Measurements from ENCODE around the gene CFAP69. TPM values are rescaled to one million over a fixed set of nuclear protein-coding genes. Genes with fewer than 3 reads are reported as not detected.
"Not testable (repeated sequence)": the region's sequence is repeated elsewhere in the genome, so short reads cannot be mapped to it uniquely, and the experiment has no call there.

Gene CFAP69
- total RNA-seq, 1 donor from 2014 or later: 0.86 TPM

- no peaks in the 10 kb centered on the region for H3K9me3 Mint-ChIP-seq (ENCODE audit: unreplicated experiment)
- no peak overlapping the region for H3K4me3 Mint-ChIP-seq (ENCODE audit: unreplicated experiment)
- H3K27me3 Mint-ChIP-seq (ENCODE audit: unreplicated experiment): peaks cover 33% of the 10 kb centered on the region
- H3K36me3 Mint-ChIP-seq (ENCODE audit: unreplicated experiment): no peaks in the 10 kb centered on the region
- DNase-seq (ENCODE audit: extremely low spot score, unreplicated experiment): no peak
- H3K4me1 Mint-ChIP-seq (ENCODE audit: unreplicated experiment): peaks cover 2% of the 10 kb centered on the region
- H3K27ac Mint-ChIP-seq (ENCODE audit: unreplicated experiment): no peak overlapping the region
- TF ChIP-seq CTCF (IDR thresholded peaks at IDR 0.05): no peak
Observed at GRCh38 chr7:90334193-90334843, 89.3 kb downstream of the CFAP69 start.

- H3K9me3 Mint-ChIP-seq (ENCODE audit: unreplicated experiment); DNase-seq (ENCODE audit: extremely low spot score, unreplicated experiment); H3K36me3 Mint-ChIP-seq (ENCODE audit: unreplicated experiment); H3K4me3 Mint-ChIP-seq (ENCODE audit: unreplicated experiment); H3K27ac Mint-ChIP-seq (ENCODE audit: unreplicated experiment); H3K4me1 Mint-ChIP-seq (ENCODE audit: unreplicated experiment): not testable (repeated sequence)
- peaks cover 30% of the 10 kb centered on the region for H3K27me3 Mint-ChIP-seq (ENCODE audit: unreplicated experiment)
Observed at GRCh38 chr7:90334926-90335325, 90.0 kb downstream of the CFAP69 start.

- no peak overlapping the region for H3K27ac Mint-ChIP-seq (ENCODE audit: unreplicated experiment)
- no peak for DNase-seq (ENCODE audit: extremely low spot score, unreplicated experiment)
Observed at GRCh38 chr7:90337106-90337505, 92.1 kb downstream of the CFAP69 start.

GRCh38 chr7:90345016-90345415, 100.0 kb downstream of the CFAP69 start:
- H3K27me3 Mint-ChIP-seq (ENCODE audit: unreplicated experiment): no peaks in the 10 kb centered on the region
- peak overlapping the region; percentile 92 for H3K4me3 Mint-ChIP-seq (ENCODE audit: unreplicated experiment)
- no peak for DNase-seq (ENCODE audit: extremely low spot score, unreplicated experiment)
- no peak for TF ChIP-seq CTCF (IDR thresholded peaks at IDR 0.05)
- H3K4me1 Mint-ChIP-seq (ENCODE audit: unreplicated experiment): peaks cover 20% of the 10 kb centered on the region
- H3K27ac Mint-ChIP-seq (ENCODE audit: unreplicated experiment): peak overlapping the region; percentile 96
- no peaks in the 10 kb centered on the region for H3K9me3 Mint-ChIP-seq (ENCODE audit: unreplicated experiment)
- H3K36me3 Mint-ChIP-seq (ENCODE audit: unreplicated experiment): peaks cover 2% of the 10 kb centered on the region

More at GRCh38 chr7:90337106-90337505, 92.1 kb downstream of the CFAP69 start:
- Mint-ChIP-seq H3K4me1 (ENCODE audit: unreplicated experiment) (peaks cover 2% of the 10 kb centered on the region), H3K27me3 (ENCODE audit: unreplicated experiment) (peaks cover 14% of the 10 kb centered on the region), H3K36me3 (ENCODE audit: unreplicated experiment) (no peaks in the 10 kb centered on the region), H3K4me3 (ENCODE audit: unreplicated experiment) (no peak overlapping the region), H3K9me3 (ENCODE audit: unreplicated experiment) (no peaks in the 10 kb centered on the region)
- TF ChIP-seq CTCF (IDR thresholded peaks at IDR 0.05): no peak

GRCh38 chr7:90345595-90346335, 100.8 kb downstream of the CFAP69 start:
- no peak for TF ChIP-seq CTCF (IDR thresholded peaks at IDR 0.05)
- peaks cover 2% of the 10 kb centered on the region for H3K36me3 Mint-ChIP-seq (ENCODE audit: unreplicated experiment)
- DNase-seq (ENCODE audit: extremely low spot score, unreplicated experiment): no peak
- peak overlapping the region; percentile 92 for H3K4me3 Mint-ChIP-seq (ENCODE audit: unreplicated experiment)
- peak overlapping the region; percentile 96 for H3K27ac Mint-ChIP-seq (ENCODE audit: unreplicated experiment)
- H3K27me3 Mint-ChIP-seq (ENCODE audit: unreplicated experiment): no peaks in the 10 kb centered on the region
- no peaks in the 10 kb centered on the region for H3K9me3 Mint-ChIP-seq (ENCODE audit: unreplicated experiment)
- peaks cover 20% of the 10 kb centered on the region for H3K4me1 Mint-ChIP-seq (ENCODE audit: unreplicated experiment)
